Adrenal gland (tissue), 12 donors: Measurements from ENCODE around the gene THBS2. TPM values are rescaled to one million over a fixed set of nuclear protein-coding genes. Genes with fewer than 3 reads are reported as not detected.
A peak's percentile ranks its signal among the peaks of the same experiment; 100 is the strongest.

Experiments used
- DNase-seq, 7 donors: peaks; one replicate each; pipeline ENCODE4 v3.0.0-alpha.2; 2019 to 2020
- H3K27ac ChIP-seq, 5 donors: fragments of 200-600 bp; sonication (generic) in 4 of 5; 1 replicate in 3 of 5; 2 replicates in 2 of 5; pipeline versions ENCODE4 v1.5.1 to v1.8.0; 2016 to 2020; ENCODE audit warnings: mild to moderate bottlenecking in 1 of 5
- H3K27me3 ChIP-seq: fragments of 200-600 bp; 2 replicates; pipeline ENCODE4 v1.8.0; 2021
- H3K36me3 ChIP-seq, 2 donors: fragments of 200-600 bp; replicated peaks in 1 of 2; 1 replicate in 1 of 2; 2 replicates in 1 of 2; pipeline versions ENCODE4 v1.5.1 to v1.8.0; 2018 to 2022
- H3K4me1 ChIP-seq, 2 donors: fragments of 200-600 bp; replicated peaks in 1 of 2; 1 replicate in 1 of 2; 2 replicates in 1 of 2; pipeline versions ENCODE4 v1.5.1 to v1.8.0; 2018 to 2021
- H3K4me3 ChIP-seq, 4 donors: fragments of 200-600 bp; sonication (generic) in 3 of 4; one replicate each; pipeline ENCODE4 v1.5.1; 2016 to 2018
- H3K9me3 ChIP-seq, 3 donors: fragments of 200-600 bp; sonication (generic) in 1 of 3; replicated peaks in 1 of 3; 1 replicate in 2 of 3; 2 replicates in 1 of 3; pipeline versions ENCODE4 v1.5.1 to v1.8.0; 2016 to 2021
- POLR2A ChIP-seq, 2 donors: fragments of 450-650 bp; IDR thresholded peaks; one replicate each; pipeline ENCODE4 v1.6.1; 2017; ENCODE audit warnings: antibody characterized with exemption in 2 of 2, mild to moderate bottlenecking in 2 of 2, moderate library complexity in 1 of 2
- WGBS, 4 donors: extraction: QIAGEN DNeasy Blood & Tissue Kit in 2 of 4; methylation state at CpG; one replicate each; pipeline versions ENCODE4 v1.1.5 to v1.1.7; 2013 to 2017; 5-methylcytosine and 5-hydroxymethylcytosine counted together
- intact Hi-C, 2 donors: fragments of 100-400 bp; cut with DNase I; formaldehyde crosslinking; loops; one replicate each; pipeline versions ENCODE4 v1.14.1 to v1.15.0; 2022 to 2023
- polyA plus RNA-seq, 3 donors: library from polyadenylated mRNA; stranded (reverse); fragments of 200-250 nt in 2 of 3; fragments of 350-450 nt in 1 of 3; fragmentation: Illumina TruSeq in 1 of 3; extraction: RNeasy Lipid Tissue Mini Kit (QIAGEN cat#74804) in 1 of 3; gene quantifications; one replicate each; pipeline ENCODE4 v1.2.3, GENCODE V29; 2013 to 2014
- total RNA-seq, 9 donors: library from RNA; depleted of rRNA in 4 of 9; stranded (reverse); fragments of >200 nt in 4 of 9; fragments of 120-200 nt in 1 of 9; fragmentation: NEBNext Ultra II Directional in 1 of 9; extraction: Animal tissue kit (Norgen Biotek cat#: 25700) in 1 of 9; gene quantifications; one replicate each; pipeline versions ENCODE4 v1.1.0 to v1.2.4, GENCODE V29; 2013 to 2023
- TF ChIP-seq, protein P1 (sequence below), 6 experiments: fragments of 450-650 bp in 4 of 6; fragments of 200-600 bp in 2 of 6; sonication (generic) in 1 of 6; IDR thresholded peaks; 1 replicate in 5 of 6; 2 replicates in 1 of 6; pipeline versions ENCODE4 v1.5.1 to v1.8.0; 2016 to 2021; ENCODE audit warnings: antibody characterized with exemption in 6 of 6, mild to moderate bottlenecking in 2 of 6, moderate library complexity in 1 of 6
- donor health status: healthy with polysubstance abuse.
- donor health status: Bipolar disorder and iron deficiency.
- donor health status: DM: yes; HTN: yes; CAD: no.
- donor health status: DM: no; HTN: no; CAD: no.
- donor health status: DM: no; HTN: no; CAD: no.
- donor health status: DM: yes; HTN: yes; CAD: no.

Gene THBS2
- total and polyA plus RNA-seq, 12 donors = 5.6 to 72.7 (median 14.8) TPM

DNA sequence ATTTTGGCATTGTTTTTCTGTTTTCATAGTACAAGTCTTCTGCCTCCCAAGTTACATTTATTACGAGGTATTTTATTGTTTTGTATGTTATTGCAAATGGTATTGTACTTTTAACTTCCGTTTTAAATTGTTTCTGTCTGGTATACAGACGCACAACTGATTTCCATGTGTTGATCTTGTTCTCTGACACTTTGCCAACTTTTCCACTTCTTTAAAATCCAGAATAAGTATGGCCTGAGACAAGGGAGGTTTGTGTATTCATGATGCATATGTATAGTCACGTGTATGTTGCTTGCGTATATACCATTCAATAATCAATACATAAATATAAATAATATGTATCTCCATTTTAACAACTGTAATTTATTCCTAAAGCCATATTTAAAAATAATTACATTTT lies 41.2 kb downstream of the THBS2 start:
- peak overlapping the region in 1 of 4 donors; percentile 33 for H3K4me3 ChIP-seq
- TF ChIP-seq, protein P1, sequence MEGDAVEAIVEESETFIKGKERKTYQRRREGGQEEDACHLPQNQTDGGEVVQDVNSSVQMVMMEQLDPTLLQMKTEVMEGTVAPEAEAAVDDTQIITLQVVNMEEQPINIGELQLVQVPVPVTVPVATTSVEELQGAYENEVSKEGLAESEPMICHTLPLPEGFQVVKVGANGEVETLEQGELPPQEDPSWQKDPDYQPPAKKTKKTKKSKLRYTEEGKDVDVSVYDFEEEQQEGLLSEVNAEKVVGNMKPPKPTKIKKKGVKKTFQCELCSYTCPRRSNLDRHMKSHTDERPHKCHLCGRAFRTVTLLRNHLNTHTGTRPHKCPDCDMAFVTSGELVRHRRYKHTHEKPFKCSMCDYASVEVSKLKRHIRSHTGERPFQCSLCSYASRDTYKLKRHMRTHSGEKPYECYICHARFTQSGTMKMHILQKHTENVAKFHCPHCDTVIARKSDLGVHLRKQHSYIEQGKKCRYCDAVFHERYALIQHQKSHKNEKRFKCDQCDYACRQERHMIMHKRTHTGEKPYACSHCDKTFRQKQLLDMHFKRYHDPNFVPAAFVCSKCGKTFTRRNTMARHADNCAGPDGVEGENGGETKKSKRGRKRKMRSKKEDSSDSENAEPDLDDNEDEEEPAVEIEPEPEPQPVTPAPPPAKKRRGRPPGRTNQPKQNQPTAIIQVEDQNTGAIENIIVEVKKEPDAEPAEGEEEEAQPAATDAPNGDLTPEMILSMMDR (IDR thresholded peaks at IDR 0.05) = no peak
- TF ChIP-seq POLR2A (IDR thresholded peaks at IDR 0.05) = no peak
- H3K36me3 ChIP-seq = no peaks in the 10 kb centered on the region
- H3K4me1 ChIP-seq = peaks cover 22 to 31% of the 10 kb centered on the region in 2 donors
- H3K27me3 ChIP-seq = no peaks in the 10 kb centered on the region
- DNase-seq = no peak
- WGBS, 4 donors = 79 to 87% (median 83%) methylated on average over 5 of the region's 5 CpGs
- peak overlapping the region in 3 of 5 donors; percentile 95 to 97 (median 95) for H3K27ac ChIP-seq
- peaks cover 0 to 8% (median 0%) of the 10 kb centered on the region in 3 donors for H3K9me3 ChIP-seq
- intact Hi-C loops = loop anchor here in 1 of 2 donors (10.0 kb wide), 1 partner anchor 52 kb away; no protein-coding TSS in a partner anchor

DNA sequence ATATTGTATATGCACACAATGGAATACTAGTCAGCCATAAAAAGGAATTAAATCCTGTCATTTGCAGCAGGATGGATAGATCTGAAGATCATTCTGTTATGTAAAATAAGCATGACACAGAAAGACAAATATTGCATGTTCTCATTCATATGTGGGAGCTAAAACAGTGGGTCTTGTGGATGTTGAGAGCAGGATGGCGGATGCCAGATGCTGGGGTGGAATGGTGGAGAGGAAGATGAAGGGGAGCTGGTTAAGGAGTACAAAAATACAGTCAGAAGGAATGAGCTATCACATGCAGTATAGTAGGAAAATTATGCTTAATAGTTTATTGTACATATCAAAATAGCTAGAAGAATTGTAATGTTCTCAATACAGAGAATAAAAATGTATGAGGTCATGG lies 41.8 kb downstream of the THBS2 start:
- intact Hi-C loops = loop anchor here in 1 of 2 donors (10.0 kb wide), 1 partner anchor 53 kb away; no protein-coding TSS in a partner anchor

DNA sequence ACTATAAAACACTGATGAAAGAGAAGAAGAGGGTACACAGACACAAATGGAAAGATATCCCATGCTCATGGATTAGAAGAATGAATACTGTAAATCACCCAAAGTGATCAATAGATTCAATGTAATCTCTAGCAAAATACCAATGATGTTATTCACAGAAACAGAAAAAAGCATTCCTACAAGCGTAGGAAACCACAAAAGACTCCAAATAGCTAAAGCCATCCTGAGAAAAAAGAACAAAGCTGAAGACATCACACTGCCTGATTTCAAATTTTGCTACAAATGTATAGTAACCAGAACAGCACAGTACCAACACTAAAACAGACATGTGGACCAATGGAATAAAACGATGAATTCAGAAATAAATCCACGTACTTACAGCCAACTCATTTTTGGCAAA lies 43.0 kb downstream of the THBS2 start:
- Histone ChIP-seq H3K9me3 (peaks cover 0 to 9% (median 4%) of the 10 kb centered on the region in 3 donors), H3K27ac (no peak overlapping the region), H3K4me3 (no peak overlapping the region), H3K4me1 (peaks cover 22 to 31% of the 10 kb centered on the region in 2 donors), H3K27me3 (no peaks in the 10 kb centered on the region), H3K36me3 (no peaks in the 10 kb centered on the region)
- DNase-seq = no peak
- WGBS, 4 donors = 91 to 95% (median 94%) methylated on average over 3 of the region's 3 CpGs
- no peak for TF ChIP-seq POLR2A (IDR thresholded peaks at IDR 0.05)
- TF ChIP-seq, protein P1 (IDR thresholded peaks at IDR 0.05) = no peak
- intact Hi-C loops = loop anchor here in 1 of 2 donors (10.0 kb wide), 1 partner anchor 54 kb away; no protein-coding TSS in a partner anchor

More for the DNA sequence above, 41.8 kb downstream of the THBS2 start:
- H3K27ac ChIP-seq = no peak overlapping the region
- WGBS, 4 donors = 58 to 100% (median 99%) methylated on average over 1 of the region's 1 CpG
- no peak overlapping the region for H3K4me3 ChIP-seq
- no peaks in the 10 kb centered on the region for H3K27me3 ChIP-seq
- TF ChIP-seq, protein P1 (IDR thresholded peaks at IDR 0.05) = no peak
- TF ChIP-seq POLR2A (IDR thresholded peaks at IDR 0.05) = no peak
- H3K36me3 ChIP-seq = no peaks in the 10 kb centered on the region
- DNase-seq = no peak
- peaks cover 0 to 9% (median 2%) of the 10 kb centered on the region in 3 donors for H3K9me3 ChIP-seq
- H3K4me1 ChIP-seq = peaks cover 22 to 31% of the 10 kb centered on the region in 2 donors

DNA sequence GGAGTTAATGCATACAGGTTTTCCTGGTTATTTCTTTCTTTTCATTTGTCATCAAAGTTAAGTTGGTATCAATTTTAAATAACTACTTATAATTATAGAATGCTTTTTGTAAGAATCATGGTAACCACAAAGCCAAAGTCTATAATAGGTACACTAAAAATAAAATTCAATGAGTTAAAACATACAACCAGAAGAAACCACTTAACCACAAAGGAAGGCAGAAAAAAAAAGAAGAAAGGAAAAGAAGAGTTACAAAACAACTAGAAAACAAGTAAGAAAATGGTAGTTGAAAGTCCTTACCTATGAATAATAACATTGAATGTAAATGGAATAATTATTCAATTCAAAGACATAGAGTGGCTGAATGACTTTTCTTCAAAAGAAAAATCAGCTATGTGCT lies 45.6 kb downstream of the THBS2 start:
- intact Hi-C loops = no loop called here
- no peaks in the 10 kb centered on the region for H3K27me3 ChIP-seq
- peaks cover 0 to 9% (median 4%) of the 10 kb centered on the region in 3 donors for H3K9me3 ChIP-seq
- H3K4me1 ChIP-seq = peaks cover 0 to 9% of the 10 kb centered on the region in 2 donors
- TF ChIP-seq, protein P1 (IDR thresholded peaks at IDR 0.05) = no peak
- no peak for TF ChIP-seq POLR2A (IDR thresholded peaks at IDR 0.05)
- DNase-seq = no peak
- H3K4me3 ChIP-seq = no peak overlapping the region
- no peak overlapping the region for H3K27ac ChIP-seq
- no peaks in the 10 kb centered on the region for H3K36me3 ChIP-seq
